Activated CD4-positive, alpha-beta memory T cell treated with anti-CD3 and anti-CD28 coated beads for 36 hours (primary cell): ENCODE data around the gene CYSRT1. TPM values are rescaled to one million over a fixed set of nuclear protein-coding genes. Genes with fewer than 3 reads are reported as not detected.
"Not testable (repeated sequence)": the region's sequence is repeated elsewhere in the genome, so short reads cannot be mapped to it uniquely, and the experiment has no call there.

Source experiments
- CTCF ChIA-PET: fragments of 350-600 bp; sonication (Branson Sonifier 250); formaldehyde crosslinking; loops from one replicate; lab custom pipeline; 2021; ENCODE audit warnings: antibody characterized with exemption, inconsistent platforms; lab: Charles Lee
- POLR2A ChIA-PET: fragments of 350-600 bp; sonication (Branson Sonifier 250); formaldehyde crosslinking; loops from one replicate; lab custom pipeline; 2021; ENCODE audit warnings: antibody characterized with exemption; lab: Charles Lee
- DNase-seq: peaks from one replicate; pipeline ENCODE4 v3.0.0-alpha.2; 2020
- H3K27ac Mint-ChIP-seq: one replicate; pipeline ENCODE4 v1.8.0; 2021; ENCODE audit warnings: mixed read lengths
- H3K27me3 Mint-ChIP-seq: one replicate; pipeline ENCODE4 v1.8.0; 2021; ENCODE audit warnings: mixed read lengths
- H3K36me3 Mint-ChIP-seq: one replicate; pipeline ENCODE4 v1.8.0; 2021; ENCODE audit warnings: mixed read lengths
- H3K4me1 Mint-ChIP-seq: one replicate; pipeline ENCODE4 v1.8.0; 2021; ENCODE audit warnings: low read depth, mixed read lengths
- H3K4me3 Mint-ChIP-seq: one replicate; pipeline ENCODE4 v1.8.0; 2021; ENCODE audit warnings: mild to moderate bottlenecking, mixed read lengths
- H3K9me3 Mint-ChIP-seq: one replicate; pipeline ENCODE4 v1.8.0; 2021; ENCODE audit warnings: mixed read lengths
- intact Hi-C: fragments of 100-400 bp; cut with micrococcal nuclease; formaldehyde crosslinking; loops from one replicate; pipeline ENCODE4 v1.15.1; 2023
- total RNA-seq, 2 experiments: library from RNA; stranded (reverse); gene quantifications; one replicate each; pipeline ENCODE4 v1.2.3, GENCODE V29; 2021

Gene CYSRT1
- total RNA-seq, 2 experiments from 2014 or later, result 0.21 to 0.70 TPM

- no peaks in the 10 kb centered on the region for H3K9me3 Mint-ChIP-seq
- peaks cover 21% of the 10 kb centered on the region for H3K4me1 Mint-ChIP-seq
- ChIA-PET POLR2A (interaction anchor here (0.6 to 4.5 kb wide), 8 partner anchors 8 to 115 kb away, joined by 3 to 65 read pairs (median 6); partner anchors contain the start of genes ANAPC2, CYSRT1, NELFB and RNF208), CTCF (interaction anchor here (0.7 to 1.5 kb wide), 7 partner anchors 11 to 203 kb away, joined by 3 to 5 read pairs (median 4); no protein-coding TSS in a partner anchor)
- H3K27ac Mint-ChIP-seq, result peak overlapping the region; percentile 67
- peaks cover 26% of the 10 kb centered on the region for H3K36me3 Mint-ChIP-seq
- peak overlapping the region; percentile 83 for H3K4me3 Mint-ChIP-seq
- no peak for DNase-seq
- H3K27me3 Mint-ChIP-seq, result no peaks in the 10 kb centered on the region
- intact Hi-C loops, result loop anchor here (5.0 kb wide), 2 partner anchors 115 to 450 kb away; partner anchors contain the start of gene TMEM141
Observed at GRCh38 chr9:137242269-137243203, 17.6 kb downstream of the CYSRT1 start.

- POLR2A ChIA-PET, result interaction anchor here (1.1 to 4.5 kb wide), 4 partner anchors 11 to 114 kb away, joined by 3 to 65 read pairs (median 6); partner anchors contain the start of genes ANAPC2, NELFB and SSNA1
Observed at GRCh38 chr9:137243266-137243625, 18.3 kb downstream of the CYSRT1 start.

GRCh38 chr9:137243626-137244485, 18.9 kb downstream of the CYSRT1 start:
- no peak for DNase-seq
- Mint-ChIP-seq H3K27me3 (no peaks in the 10 kb centered on the region), H3K36me3 (peaks cover 26% of the 10 kb centered on the region), H3K9me3 (no peaks in the 10 kb centered on the region), H3K4me3 (peak overlapping the region; percentile 83), H3K4me1 (peaks cover 15% of the 10 kb centered on the region), H3K27ac (no peak overlapping the region)
- intact Hi-C loops, result loop anchor here (5.0 kb wide), 2 partner anchors 117 to 452 kb away; partner anchors contain the start of gene TMEM141
- ChIA-PET CTCF (interaction anchor here (1.8 kb wide), 1 partner anchor 11 kb away, joined by 7 read pairs; the partner anchor contains the start of gene NELFB), POLR2A (interaction anchor here (1.7 to 4.5 kb wide), 3 partner anchors 10 to 129 kb away, joined by 5 to 65 read pairs (median 5); partner anchors contain the start of genes DPP7 and NELFB)

More at GRCh38 chr9:137243266-137243625, 18.3 kb downstream of the CYSRT1 start:
- intact Hi-C loops, result loop anchor here (5.0 kb wide), 2 partner anchors 116 to 451 kb away; partner anchors contain the start of gene TMEM141
- H3K9me3 Mint-ChIP-seq, H3K27ac Mint-ChIP-seq, DNase-seq, H3K27me3 Mint-ChIP-seq: not testable (repeated sequence)
- CTCF ChIA-PET, result interaction anchor here (0.9 to 1.8 kb wide), 4 partner anchors 11 to 202 kb away, joined by 3 to 7 read pairs (median 4); partner anchors contain the start of gene NELFB
- H3K4me1 Mint-ChIP-seq, result peaks cover 19% of the 10 kb centered on the region
- H3K4me3 Mint-ChIP-seq, result peak overlapping the region; percentile 83
- H3K36me3 Mint-ChIP-seq, result peaks cover 26% of the 10 kb centered on the region

GRCh38 chr9:137244486-137245449, 19.8 kb downstream of the CYSRT1 start:
- Mint-ChIP-seq H3K9me3 (no peaks in the 10 kb centered on the region), H3K4me1 (peaks cover 12% of the 10 kb centered on the region), H3K4me3 (no peak overlapping the region), H3K36me3 (peaks cover 26% of the 10 kb centered on the region), H3K27me3 (no peaks in the 10 kb centered on the region), H3K27ac (no peak overlapping the region)
- DNase-seq, result no peak
- intact Hi-C loops, result loop anchor here (5.0 kb wide), 2 partner anchors 117 to 452 kb away; partner anchors contain the start of gene TMEM141
- CTCF ChIA-PET, result interaction anchor here (1.2 to 1.8 kb wide), 3 partner anchors 8 to 210 kb away, joined by 3 to 7 read pairs (median 7); partner anchors contain the start of gene NELFB
- POLR2A ChIA-PET, result interaction anchor here (1.7 to 2.0 kb wide), 2 partner anchors 10 to 130 kb away, joined by 5 read pairs; partner anchors contain the start of genes DPP7 and NELFB

- H3K36me3 Mint-ChIP-seq, result peaks cover 26% of the 10 kb centered on the region
- POLR2A ChIA-PET, result interaction anchor here (2.0 kb wide), 1 partner anchor 9 kb away, joined by 5 read pairs; the partner anchor contains the start of gene NELFB
- no peaks in the 10 kb centered on the region for H3K27me3 Mint-ChIP-seq
- H3K9me3 Mint-ChIP-seq, result no peaks in the 10 kb centered on the region
- CTCF ChIA-PET, result interaction anchor here (1.2 to 1.6 kb wide), 2 partner anchors 9 to 211 kb away, joined by 3 to 7 read pairs; no protein-coding TSS in a partner anchor
- DNase-seq, result no peak
- H3K4me3 Mint-ChIP-seq, result no peak overlapping the region
- peaks cover 12% of the 10 kb centered on the region for H3K4me1 Mint-ChIP-seq
- H3K27ac Mint-ChIP-seq, result no peak overlapping the region
- intact Hi-C loops, result no loop called here
Observed at GRCh38 chr9:137245450-137246421, 20.8 kb downstream of the CYSRT1 start.

GRCh38 chr9:137247135-137247915, 22.4 kb downstream of the CYSRT1 start:
- Mint-ChIP-seq H3K27ac (no peak overlapping the region), H3K4me3 (no peak overlapping the region), H3K9me3 (no peaks in the 10 kb centered on the region), H3K27me3 (no peaks in the 10 kb centered on the region), H3K36me3 (peaks cover 17% of the 10 kb centered on the region), H3K4me1 (peaks cover 10% of the 10 kb centered on the region)
- CTCF ChIA-PET, result interaction anchor here (0.6 to 3.4 kb wide), 3 partner anchors 10 to 288 kb away, joined by 3 to 11 read pairs (median 3); no protein-coding TSS in a partner anchor
- intact Hi-C loops, result no loop called here
- POLR2A ChIA-PET, result no interaction called here
- no peak for DNase-seq

- intact Hi-C loops, result no loop called here
- POLR2A ChIA-PET, result no interaction called here
- CTCF ChIA-PET, result interaction anchor here (0.6 to 3.4 kb wide), 4 partner anchors 8 to 287 kb away, joined by 3 to 11 read pairs (median 4); no protein-coding TSS in a partner anchor
Observed at GRCh38 chr9:137247916-137248175, 22.9 kb downstream of the CYSRT1 start.

GRCh38 chr9:137250329-137251193, 25.6 kb downstream of the CYSRT1 start:
- Mint-ChIP-seq H3K4me1 (peaks cover 5% of the 10 kb centered on the region), H3K9me3 (no peaks in the 10 kb centered on the region), H3K4me3 (no peak overlapping the region), H3K27ac (no peak overlapping the region), H3K36me3 (peaks cover 2% of the 10 kb centered on the region), H3K27me3 (no peaks in the 10 kb centered on the region)
- DNase-seq, result no peak
- intact Hi-C loops, result no loop called here
- ChIA-PET CTCF (interaction anchor here (1.0 to 3.4 kb wide), 2 partner anchors 10 to 14 kb away, joined by 5 to 11 read pairs; partner anchors contain the start of gene TUBB4B), POLR2A (interaction anchor here (2.5 kb wide), 1 partner anchor 9 kb away, joined by 13 read pairs; the partner anchor contains the start of gene TUBB4B)

More at GRCh38 chr9:137247916-137248175, 22.9 kb downstream of the CYSRT1 start:
- Mint-ChIP-seq H3K9me3 (no peaks in the 10 kb centered on the region), H3K27me3 (no peaks in the 10 kb centered on the region), H3K4me1 (peaks cover 5% of the 10 kb centered on the region), H3K4me3 (no peak overlapping the region), H3K36me3 (peaks cover 12% of the 10 kb centered on the region), H3K27ac (no peak overlapping the region)
- DNase-seq, result no peak
